ENCODE measurements around the gene MFF.

Gene MFF

DNA sequence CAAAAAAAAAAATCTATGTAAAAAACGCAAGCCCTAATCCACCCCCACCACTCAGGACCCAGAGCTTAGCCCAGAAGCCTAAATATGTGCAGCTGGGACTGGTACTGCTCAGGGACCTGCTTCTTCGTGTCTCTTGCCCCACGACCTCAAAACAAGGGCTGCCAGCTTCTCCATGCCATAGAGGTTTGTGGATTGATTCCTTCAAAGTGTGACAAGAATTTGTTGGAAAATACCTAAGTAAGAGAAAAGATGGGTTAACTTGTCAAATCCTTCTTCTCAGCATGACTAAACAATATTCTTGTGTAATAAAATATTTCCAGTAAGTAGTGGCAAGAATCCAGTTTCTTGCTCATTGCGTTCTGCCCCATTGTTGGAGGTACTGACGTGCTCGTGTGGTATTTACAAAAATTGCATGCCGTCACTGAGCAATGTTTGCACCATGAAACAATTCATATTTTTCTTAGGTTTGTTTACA, 63.5 kb downstream of the MFF start:
- H3K9ac ChIP-seq (ENCODE audit: low read length) = no peak overlapping the region
- H3K4me3 ChIP-seq (ENCODE audit: low read length) = no peak overlapping the region
- no peaks in the 10 kb centered on the region for H3K27me3 ChIP-seq (ENCODE audit: control insufficient read depth, insufficient read depth, low read length)
- no peaks in the 10 kb centered on the region for H3K36me3 ChIP-seq (ENCODE audit: control insufficient read depth, insufficient read depth, low read length)
- H3K4me1 ChIP-seq (ENCODE audit: control insufficient read depth, insufficient read depth, low read length) = no peaks in the 10 kb centered on the region
- no peak overlapping the region for H3K27ac ChIP-seq (ENCODE audit: low read depth, low read length)

DNA sequence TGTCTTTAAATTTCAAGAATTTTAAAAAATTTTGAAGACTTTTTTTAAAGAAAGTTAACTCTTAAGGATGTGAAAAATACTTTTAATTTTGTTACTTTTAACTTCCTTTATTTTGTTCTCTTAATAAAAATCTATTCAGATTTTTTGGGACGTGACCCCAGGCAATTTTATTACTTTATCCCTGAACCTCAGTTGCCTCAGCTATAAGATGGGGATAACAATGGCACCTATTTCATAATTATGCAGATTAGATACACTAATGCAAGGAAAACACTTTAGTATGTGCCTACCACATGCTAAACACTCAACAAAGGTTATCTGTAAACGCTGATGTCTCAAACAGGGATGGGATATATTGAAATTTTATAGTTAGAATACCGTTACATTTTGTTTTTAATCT, 64.2 kb downstream of the MFF start:
- Histone ChIP-seq H3K36me3 (ENCODE audit: control insufficient read depth, insufficient read depth, low read length) (no peaks in the 10 kb centered on the region), H3K4me1 (ENCODE audit: control insufficient read depth, insufficient read depth, low read length) (no peaks in the 10 kb centered on the region), H3K4me3 (ENCODE audit: low read length) (no peak overlapping the region), H3K9ac (ENCODE audit: low read length) (no peak overlapping the region), H3K27me3 (ENCODE audit: control insufficient read depth, insufficient read depth, low read length) (no peaks in the 10 kb centered on the region), H3K27ac (ENCODE audit: low read depth, low read length) (no peak overlapping the region)

GRCh38 chr2:227389661-227390060, 64.6 kb downstream of the MFF start:
- H3K36me3 ChIP-seq (ENCODE audit: control insufficient read depth, insufficient read depth, low read length) = no peaks in the 10 kb centered on the region
- no peak overlapping the region for H3K9ac ChIP-seq (ENCODE audit: low read length)
- H3K27ac ChIP-seq (ENCODE audit: low read depth, low read length) = no peak overlapping the region
- no peak overlapping the region for H3K4me3 ChIP-seq (ENCODE audit: low read length)
- no peaks in the 10 kb centered on the region for H3K27me3 ChIP-seq (ENCODE audit: control insufficient read depth, insufficient read depth, low read length)
- no peaks in the 10 kb centered on the region for H3K4me1 ChIP-seq (ENCODE audit: control insufficient read depth, insufficient read depth, low read length)

DNA sequence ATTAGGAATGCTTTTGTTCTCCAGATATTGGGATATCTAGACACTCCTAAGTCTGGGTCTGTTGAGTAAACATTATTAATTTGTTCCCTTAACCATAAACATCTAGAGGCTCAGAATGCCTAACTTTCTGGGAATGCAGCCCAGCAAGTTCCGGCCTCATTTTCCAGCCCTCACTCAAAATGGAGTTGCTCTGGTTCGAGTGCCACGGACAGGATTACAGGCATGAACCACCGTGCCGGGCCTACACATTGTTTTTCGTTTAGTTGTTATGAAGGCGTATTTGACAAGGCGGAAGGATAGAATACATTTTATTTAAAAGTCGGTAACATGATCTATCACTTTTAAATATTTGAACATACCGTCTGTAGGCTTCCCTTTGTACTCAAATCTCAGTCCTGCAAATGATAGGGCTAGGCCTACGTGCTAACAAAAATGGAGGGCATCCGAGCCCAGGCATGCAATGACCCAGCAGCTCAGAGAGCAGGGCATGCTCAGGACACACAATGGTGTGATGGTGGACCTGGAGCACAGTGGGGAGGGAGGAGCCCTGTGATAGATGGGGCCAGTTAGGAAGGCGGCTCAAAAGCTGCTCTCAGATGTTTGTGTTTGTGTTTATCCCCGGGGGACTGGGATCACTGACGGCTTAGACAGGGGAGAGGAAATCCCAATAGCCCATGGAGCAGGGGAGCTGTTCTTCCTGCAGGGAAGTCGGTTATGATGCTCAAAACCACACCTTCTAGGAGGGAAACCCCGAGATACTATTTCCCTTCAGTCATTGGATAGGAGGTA, 65.6 kb downstream of the MFF start:
- Histone ChIP-seq H3K9ac (ENCODE audit: low read length) (no peak overlapping the region), H3K4me3 (ENCODE audit: low read length) (no peak overlapping the region), H3K27me3 (ENCODE audit: control insufficient read depth, insufficient read depth, low read length) (no peaks in the 10 kb centered on the region), H3K4me1 (ENCODE audit: control insufficient read depth, insufficient read depth, low read length) (no peaks in the 10 kb centered on the region), H3K27ac (ENCODE audit: low read depth, low read length) (no peak overlapping the region), H3K36me3 (ENCODE audit: control insufficient read depth, insufficient read depth, low read length) (no peaks in the 10 kb centered on the region)

DNA sequence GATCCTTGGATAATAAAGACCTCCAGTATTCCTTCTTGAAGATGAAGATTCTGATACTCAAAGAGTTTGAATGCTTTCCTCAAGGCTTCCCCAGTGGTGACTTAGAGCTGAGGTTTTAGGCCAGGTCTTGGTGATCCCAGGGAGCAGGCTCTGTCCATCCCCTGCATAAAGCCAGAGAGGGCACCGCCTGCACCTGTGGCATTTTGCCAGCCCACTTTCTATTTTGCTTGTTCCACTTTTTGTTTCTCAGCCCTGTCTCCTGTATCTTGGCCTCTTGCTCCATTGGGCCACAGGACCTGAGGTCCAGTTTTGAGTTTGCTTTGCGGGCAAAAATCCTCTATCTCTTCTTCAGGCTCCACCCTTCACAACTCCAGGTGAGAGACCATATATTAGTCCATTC, 69.3 kb downstream of the MFF start:
- Histone ChIP-seq H3K9ac (ENCODE audit: low read length) (no peak overlapping the region), H3K27ac (ENCODE audit: low read depth, low read length) (no peak overlapping the region), H3K4me1 (ENCODE audit: control insufficient read depth, insufficient read depth, low read length) (no peaks in the 10 kb centered on the region), H3K27me3 (ENCODE audit: control insufficient read depth, insufficient read depth, low read length) (no peaks in the 10 kb centered on the region), H3K36me3 (ENCODE audit: control insufficient read depth, insufficient read depth, low read length) (no peaks in the 10 kb centered on the region), H3K4me3 (ENCODE audit: low read length) (no peak overlapping the region)

- H3K4me1 ChIP-seq (ENCODE audit: control insufficient read depth, insufficient read depth, low read length) = no peaks in the 10 kb centered on the region
- no peaks in the 10 kb centered on the region for H3K36me3 ChIP-seq (ENCODE audit: control insufficient read depth, insufficient read depth, low read length)
- H3K27me3 ChIP-seq (ENCODE audit: control insufficient read depth, insufficient read depth, low read length) = no peaks in the 10 kb centered on the region
- H3K9ac ChIP-seq (ENCODE audit: low read length) = no peak overlapping the region
- no peak overlapping the region for H3K27ac ChIP-seq (ENCODE audit: low read depth, low read length)
- no peak overlapping the region for H3K4me3 ChIP-seq (ENCODE audit: low read length)
These were observed 70.5 kb downstream of the MFF start for GRCh38 chr2:227395556-227395955.

- no peak overlapping the region for H3K4me3 ChIP-seq (ENCODE audit: low read length)
- no peak overlapping the region for H3K9ac ChIP-seq (ENCODE audit: low read length)
- no peaks in the 10 kb centered on the region for H3K27me3 ChIP-seq (ENCODE audit: control insufficient read depth, insufficient read depth, low read length)
- H3K36me3 ChIP-seq (ENCODE audit: control insufficient read depth, insufficient read depth, low read length) = no peaks in the 10 kb centered on the region
- no peak overlapping the region for H3K27ac ChIP-seq (ENCODE audit: low read depth, low read length)
- H3K4me1 ChIP-seq (ENCODE audit: control insufficient read depth, insufficient read depth, low read length) = no peaks in the 10 kb centered on the region
These were observed 72.5 kb downstream of the MFF start for GRCh38 chr2:227397562-227397961.

GRCh38 chr2:227398684-227399670, 73.9 kb downstream of the MFF start:
- H3K27ac ChIP-seq (ENCODE audit: low read depth, low read length) = no peak overlapping the region
- no peak overlapping the region for H3K9ac ChIP-seq (ENCODE audit: low read length)
- no peak overlapping the region for H3K4me3 ChIP-seq (ENCODE audit: low read length)
- H3K27me3 ChIP-seq (ENCODE audit: control insufficient read depth, insufficient read depth, low read length) = no peaks in the 10 kb centered on the region
- H3K36me3 ChIP-seq (ENCODE audit: control insufficient read depth, insufficient read depth, low read length) = no peaks in the 10 kb centered on the region
- H3K4me1 ChIP-seq (ENCODE audit: control insufficient read depth, insufficient read depth, low read length) = no peaks in the 10 kb centered on the region

DNA sequence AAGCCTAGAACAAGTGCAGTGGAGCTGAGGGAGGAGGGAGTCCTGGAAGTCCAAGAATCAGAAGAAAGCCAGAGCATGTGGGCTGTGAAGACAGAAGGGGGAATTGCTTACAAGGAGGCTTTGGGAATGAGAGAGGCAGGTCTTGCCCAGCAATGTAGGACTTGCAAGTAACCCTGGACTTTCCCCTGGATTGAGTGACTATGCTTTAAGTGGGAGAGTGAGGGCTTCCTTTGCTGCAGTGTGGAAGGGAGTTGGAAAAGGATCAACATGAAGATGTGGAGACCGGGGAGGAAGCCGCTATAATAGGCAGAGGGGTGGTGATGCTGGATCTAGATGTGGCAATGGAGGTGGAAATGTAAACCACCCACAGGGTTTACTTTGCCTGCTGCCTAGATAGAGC, 76.5 kb downstream of the MFF start:
- Histone ChIP-seq H3K36me3 (ENCODE audit: control insufficient read depth, insufficient read depth, low read length) (no peaks in the 10 kb centered on the region), H3K27ac (ENCODE audit: low read depth, low read length) (no peak overlapping the region), H3K4me3 (ENCODE audit: low read length) (no peak overlapping the region), H3K9ac (ENCODE audit: low read length) (no peak overlapping the region), H3K4me1 (ENCODE audit: control insufficient read depth, insufficient read depth, low read length) (peaks cover 4% of the 10 kb centered on the region), H3K27me3 (ENCODE audit: control insufficient read depth, insufficient read depth, low read length) (no peaks in the 10 kb centered on the region)

DNA sequence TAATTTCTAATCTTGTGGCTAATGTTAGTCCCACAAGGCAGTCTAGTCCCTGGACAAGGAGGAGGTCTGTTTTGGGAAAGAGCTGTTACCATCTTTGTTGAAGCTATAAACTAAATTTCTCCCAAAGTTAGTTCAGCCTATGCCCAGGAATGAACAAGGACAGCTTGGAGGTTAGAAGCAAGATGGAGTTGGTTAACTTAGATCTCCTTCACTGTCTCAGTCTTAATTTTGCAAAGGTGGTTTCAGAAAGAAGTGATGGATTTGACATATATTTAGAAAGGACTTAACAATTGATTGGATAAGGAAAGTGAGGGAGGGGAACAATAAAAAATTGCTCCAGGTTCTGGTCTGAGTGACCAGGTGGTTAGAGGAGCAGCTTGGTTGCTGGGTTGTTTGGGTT, 77.3 kb downstream of the MFF start:
- peaks cover 7% of the 10 kb centered on the region for H3K4me1 ChIP-seq (ENCODE audit: control insufficient read depth, insufficient read depth, low read length)
- no peak overlapping the region for H3K4me3 ChIP-seq (ENCODE audit: low read length)
- no peak overlapping the region for H3K27ac ChIP-seq (ENCODE audit: low read depth, low read length)
- H3K27me3 ChIP-seq (ENCODE audit: control insufficient read depth, insufficient read depth, low read length) = no peaks in the 10 kb centered on the region
- H3K36me3 ChIP-seq (ENCODE audit: control insufficient read depth, insufficient read depth, low read length) = no peaks in the 10 kb centered on the region
- no peak overlapping the region for H3K9ac ChIP-seq (ENCODE audit: low read length)

DNA sequence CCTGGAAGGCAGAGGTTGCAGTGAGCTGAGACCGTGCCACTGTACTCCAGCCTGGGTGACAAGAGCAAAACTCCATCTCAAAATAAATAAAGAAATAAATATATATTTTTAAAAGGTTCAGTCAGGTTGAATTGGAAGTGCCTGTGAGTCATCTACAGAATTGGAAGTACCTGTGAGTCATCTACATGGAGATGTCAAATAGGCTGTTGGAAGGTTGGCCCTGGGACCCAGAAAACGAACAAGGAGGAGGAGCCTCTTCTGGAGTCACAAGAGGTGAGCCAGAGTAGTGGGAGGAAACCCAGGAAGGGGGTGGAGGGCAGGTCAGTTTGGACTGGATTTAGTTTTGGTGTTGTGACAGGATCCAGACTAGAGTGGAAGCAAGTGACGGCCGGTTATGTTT, 77.9 kb downstream of the MFF start:
- no peaks in the 10 kb centered on the region for H3K27me3 ChIP-seq (ENCODE audit: control insufficient read depth, insufficient read depth, low read length)
- H3K36me3 ChIP-seq (ENCODE audit: control insufficient read depth, insufficient read depth, low read length) = no peaks in the 10 kb centered on the region
- no peak overlapping the region for H3K4me3 ChIP-seq (ENCODE audit: low read length)
- H3K27ac ChIP-seq (ENCODE audit: low read depth, low read length) = no peak overlapping the region
- no peak overlapping the region for H3K9ac ChIP-seq (ENCODE audit: low read length)
- H3K4me1 ChIP-seq (ENCODE audit: control insufficient read depth, insufficient read depth, low read length) = peaks cover 7% of the 10 kb centered on the region

DNA sequence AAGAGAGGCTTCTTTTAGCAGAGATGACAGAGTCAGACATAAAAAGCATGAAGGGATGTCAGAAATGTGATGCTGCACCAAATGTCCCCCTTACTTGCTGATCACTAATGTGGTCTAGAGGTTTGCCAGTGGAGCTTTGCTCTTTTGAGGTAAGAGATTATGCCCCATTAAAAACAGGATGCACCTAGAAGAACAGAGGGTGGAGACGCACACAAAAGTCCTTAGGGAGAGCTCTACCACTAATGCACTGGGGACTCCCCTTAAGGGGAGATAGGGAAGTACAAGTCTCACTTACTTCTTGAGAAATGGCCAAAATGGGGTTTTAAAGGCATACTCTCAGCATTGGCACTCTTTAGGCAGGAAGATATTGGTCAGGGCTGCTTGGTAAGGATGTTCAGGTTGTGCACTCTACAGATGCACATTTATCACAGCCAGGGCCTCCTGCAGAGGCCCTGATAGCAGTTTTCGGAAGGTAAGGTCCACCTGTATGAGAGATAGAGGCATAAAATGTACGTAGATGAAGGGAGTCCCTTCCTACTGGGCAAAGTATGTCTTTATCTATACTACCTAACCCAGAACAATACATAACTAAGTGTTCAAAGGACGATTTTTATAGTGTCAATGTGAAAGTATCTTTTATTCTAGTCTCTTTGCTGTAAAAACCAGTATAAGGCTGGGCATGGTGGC, 79.7 kb downstream of the MFF start:
- H3K4me1 ChIP-seq (ENCODE audit: control insufficient read depth, insufficient read depth, low read length) = peaks cover 7% of the 10 kb centered on the region
- H3K27ac ChIP-seq (ENCODE audit: low read depth, low read length) = no peak overlapping the region
- no peak overlapping the region for H3K4me3 ChIP-seq (ENCODE audit: low read length)
- H3K36me3 ChIP-seq (ENCODE audit: control insufficient read depth, insufficient read depth, low read length) = no peaks in the 10 kb centered on the region
- no peaks in the 10 kb centered on the region for H3K27me3 ChIP-seq (ENCODE audit: control insufficient read depth, insufficient read depth, low read length)
- H3K9ac ChIP-seq (ENCODE audit: low read length) = no peak overlapping the region
